ENCODE measurements around the gene DNTTIP2. TPM values are rescaled to one million over a fixed set of nuclear protein-coding genes. Genes with fewer than 3 reads are reported as not detected.

DNTTIP2 gene
- total RNA-seq, 4 donors from 2014 or later = 24.3 to 54.0 (median 26.4) TPM

GRCh38 chr1:93908394-93909145 lies 29.6 kb upstream of the DNTTIP2 start:
- no peak for TF ChIP-seq CTCF (IDR thresholded peaks at IDR 0.05; ENCODE audit: low read depth)

GRCh38 chr1:93907718-93908117 lies 28.7 kb upstream of the DNTTIP2 start:
- TF ChIP-seq CTCF (IDR thresholded peaks at IDR 0.05; ENCODE audit: low read depth) = no peak

- TF ChIP-seq CTCF (IDR thresholded peaks at IDR 0.05; ENCODE audit: low read depth) = no peak
Observed at GRCh38 chr1:93906480-93906879, 27.5 kb upstream of the DNTTIP2 start.

- no peak for TF ChIP-seq CTCF (IDR thresholded peaks at IDR 0.05; ENCODE audit: low read depth)
Observed at GRCh38 chr1:93905734-93906133, 26.7 kb upstream of the DNTTIP2 start.

GRCh38 chr1:93905051-93905450 lies 26.0 kb upstream of the DNTTIP2 start:
- TF ChIP-seq CTCF (IDR thresholded peaks at IDR 0.05; ENCODE audit: low read depth) = no peak

- no peak for TF ChIP-seq CTCF (IDR thresholded peaks at IDR 0.05; ENCODE audit: low read depth)
Observed at GRCh38 chr1:93904228-93904627, 25.2 kb upstream of the DNTTIP2 start.

- TF ChIP-seq CTCF (IDR thresholded peaks at IDR 0.05; ENCODE audit: low read depth) = no peak
Observed at GRCh38 chr1:93900723-93901504, 21.9 kb upstream of the DNTTIP2 start.

Data from subcutaneous adipose tissue (tissue), 4 donors.